Kidney (tissue), 14 donors: ENCODE results near the gene KCNK7. TPM values are rescaled to one million over a fixed set of nuclear protein-coding genes. Genes with fewer than 3 reads are reported as not detected.

ENCODE experiments used
- DNase-seq, 5 donors: peaks; one replicate each; pipeline ENCODE4 v3.0.0-alpha.2; 2013 to 2020
- FAIRE-seq: peaks from 2 replicates; lab custom pipeline; 2012; peaks lifted over from hg19 to GRCh38; lab: Jason Lieb, UNC
- H3K27ac ChIP-seq, 2 donors: one replicate each; pipeline ENCODE4 v1.7.0; 2013; ENCODE audit warnings: low read depth in 2 of 2, low read length in 2 of 2, inconsistent platforms in 1 of 2
- H3K27me3 ChIP-seq: one replicate; pipeline ENCODE4 v1.7.1; 2013; ENCODE audit warnings: low read length, inconsistent platforms; ENCODE audit not compliant: control insufficient read depth, insufficient read depth
- H3K36me3 ChIP-seq, 3 donors: one replicate each; pipeline versions ENCODE4 v1.7.0 to v1.7.1; 2013; ENCODE audit warnings: low read length in 3 of 3, control low read depth in 1 of 3, inconsistent platforms in 1 of 3; ENCODE audit not compliant: insufficient read depth in 3 of 3, control insufficient read depth in 2 of 3
- H3K4me1 ChIP-seq, 3 donors: one replicate each; pipeline versions ENCODE4 v1.7.0 to v1.7.1; 2013; ENCODE audit warnings: low read length in 3 of 3, inconsistent platforms in 1 of 3, low read depth in 1 of 3; ENCODE audit not compliant: control insufficient read depth in 2 of 3, insufficient read depth in 2 of 3
- H3K4me3 ChIP-seq, 3 donors: one replicate each; pipeline versions ENCODE4 v1.7.0 to v1.8.1; 2013; ENCODE audit warnings: low read length in 3 of 3, control low read depth in 1 of 3, inconsistent platforms in 1 of 3
- H3K9ac ChIP-seq, 3 donors: one replicate each; pipeline versions ENCODE4 v1.7.0 to v1.7.1; 2013; ENCODE audit warnings: low read length in 3 of 3, control low read depth in 1 of 3, inconsistent platforms in 1 of 3
- H3K9me3 ChIP-seq, 3 donors: one replicate each; pipeline versions ENCODE4 v1.7.0 to v1.7.1; 2013; ENCODE audit warnings: low read length in 3 of 3, control low read depth in 1 of 3, inconsistent platforms in 1 of 3; ENCODE audit not compliant: control insufficient read depth in 2 of 3, insufficient read depth in 1 of 3
- CTCF ChIP-seq: IDR thresholded peaks from 3 replicates; pipeline ENCODE4 v1.5.1; 2012; ENCODE audit warnings: mild to moderate bottlenecking, moderate library complexity, borderline replicate concordance; ENCODE audit not compliant: insufficient read depth; ENCODE audit errors: extremely low read depth
- intact Hi-C: fragments of 100-400 bp; cut with DNase I; formaldehyde crosslinking; loops from one replicate; pipeline ENCODE4 v1.11.1; 2022
- polyA plus RNA-seq: library from polyadenylated mRNA; stranded (reverse); fragments of 350-450 nt; fragmentation: Illumina TruSeq; extraction: RNeasy Lipid Tissue Mini Kit (QIAGEN cat#74804); gene quantifications from one replicate; pipeline ENCODE4 v1.2.3, GENCODE V29; 2014; ENCODE audit warnings: low read depth, low replicate concordance; ENCODE audit not compliant: insufficient read depth
- total RNA-seq: library from RNA; stranded (reverse); fragmentation: NEBNext Ultra II Directional; extraction: Animal tissue kit (Norgen Biotek cat#: 25700); gene quantifications from one replicate; pipeline ENCODE4 v1.2.1, GENCODE V29; 2021
- donor health status: control.
- donor health status: control.
- donor health status: control.
- donor health status: control.
- donor health status: control.
- donor health status: DM: yes; HTN: yes; CAD: no.
- donor health status: Normal renal cell carcinoma (clear cell type).

Gene KCNK7
- total and polyA plus RNA-seq, 2 donors from 2014 or later = 0.25 TPM; not detected in 1

DNA sequence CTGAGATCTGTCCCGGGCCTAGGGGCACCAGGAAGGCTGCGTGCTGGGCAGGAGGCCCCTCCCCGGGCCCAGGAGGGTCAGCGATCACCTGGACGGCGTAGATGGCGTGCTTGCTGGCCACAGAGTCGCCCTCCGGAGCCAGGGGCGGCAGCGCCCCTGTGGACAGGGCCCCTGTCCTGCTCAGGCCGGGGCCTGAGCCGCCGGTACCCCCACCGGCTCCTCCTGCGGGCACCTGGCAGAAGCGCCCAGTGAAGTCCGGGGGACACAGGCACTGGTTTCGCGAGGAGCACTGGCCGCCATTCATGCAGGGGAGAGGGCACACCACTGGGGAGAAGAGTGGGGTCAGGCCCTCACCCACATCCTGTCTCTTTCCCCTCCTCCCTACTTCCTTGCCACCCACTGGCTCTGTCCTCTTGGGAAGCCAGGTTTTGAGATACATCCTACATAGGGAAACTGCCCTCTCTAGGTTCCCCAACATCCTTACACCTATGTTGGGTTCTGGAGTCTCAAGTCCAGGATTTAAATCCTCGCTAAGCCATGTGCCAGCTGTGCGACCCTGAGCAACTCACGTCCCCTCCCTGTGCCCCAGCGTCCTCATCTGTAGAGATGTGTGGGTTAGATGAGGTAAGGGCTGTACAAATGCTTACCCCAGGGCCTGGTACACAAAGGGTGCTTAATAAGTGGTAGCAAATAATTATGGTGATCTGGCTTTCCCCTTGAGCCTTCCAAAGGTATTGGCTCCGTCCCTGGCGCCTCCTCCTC lies 41.4 kb downstream of the KCNK7 start:
- no peak for TF ChIP-seq CTCF
- FAIRE-seq (no peak), DNase-seq (no peak)
- Histone ChIP-seq H3K27me3 (no peaks in the 10 kb centered on the region), H3K9ac (no peak overlapping the region), H3K4me3 (no peak overlapping the region), H3K27ac (no peak overlapping the region), H3K4me1 (peaks cover 0 to 45% (median 13%) of the 10 kb centered on the region in 3 donors), H3K36me3 (no peaks in the 10 kb centered on the region), H3K9me3 (no peaks in the 10 kb centered on the region)
- intact Hi-C loops = no loop called here

GRCh38 chr11:65553301-65554001 lies 42.1 kb downstream of the KCNK7 start:
- peak in 2 of 5 donors; percentile 74 to 77 for DNase-seq
- no peak overlapping the region for H3K9ac ChIP-seq

DNA sequence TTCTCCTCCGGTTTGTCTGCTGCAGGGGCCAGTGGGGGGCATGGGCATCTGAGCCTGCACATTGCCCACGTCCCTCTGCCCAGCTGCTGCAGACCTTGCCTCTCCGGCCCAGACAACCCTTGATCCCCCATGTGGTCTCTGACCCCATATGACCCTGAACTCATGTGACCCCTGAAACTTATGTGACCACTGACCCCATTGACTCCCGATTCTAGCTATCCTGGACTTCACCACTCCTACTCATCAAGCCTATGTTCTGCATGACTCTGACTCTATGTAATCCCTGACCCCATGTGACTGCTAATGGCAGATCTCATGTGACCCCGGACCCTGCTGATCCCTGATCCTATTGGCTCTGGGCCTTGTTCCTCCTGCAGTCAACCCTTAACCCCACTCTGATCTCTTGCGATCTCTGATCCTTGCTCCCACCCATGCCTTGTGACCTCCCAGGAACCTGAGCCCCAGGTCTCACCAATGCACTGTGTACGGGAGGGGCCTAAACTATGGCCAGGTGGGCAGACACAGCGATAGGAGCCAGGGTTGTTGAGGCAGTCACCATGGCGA lies 43.1 kb downstream of the KCNK7 start:
- no peak overlapping the region for H3K4me3 ChIP-seq
- no peak overlapping the region for H3K9ac ChIP-seq
- H3K36me3 ChIP-seq = peaks cover 0 to 2% (median 0%) of the 10 kb centered on the region in 3 donors
- H3K27ac ChIP-seq = peak overlapping the region in 1 of 2 donors; percentile 79
- no peaks in the 10 kb centered on the region for H3K27me3 ChIP-seq
- intact Hi-C loops = no loop called here
- TF ChIP-seq CTCF = no peak
- DNase-seq (peak in 1 of 5 donors; percentile 70), FAIRE-seq (no peak)
- H3K9me3 ChIP-seq = no peaks in the 10 kb centered on the region
- H3K4me1 ChIP-seq = peaks cover 0 to 38% (median 7%) of the 10 kb centered on the region in 3 donors

More at GRCh38 chr11:65553301-65554001, 42.1 kb downstream of the KCNK7 start:
- no peak overlapping the region for H3K27ac ChIP-seq
- peaks cover 0 to 2% (median 0%) of the 10 kb centered on the region in 3 donors for H3K36me3 ChIP-seq
- H3K4me3 ChIP-seq = no peak overlapping the region
- intact Hi-C loops = no loop called here
- H3K27me3 ChIP-seq = no peaks in the 10 kb centered on the region
- TF ChIP-seq CTCF = no peak
- no peak for FAIRE-seq
- H3K4me1 ChIP-seq = peaks cover 0 to 38% (median 7%) of the 10 kb centered on the region in 3 donors
- H3K9me3 ChIP-seq = no peaks in the 10 kb centered on the region
